WTC11 (cell line): ENCODE measurements around the gene RPS25. TPM values are rescaled to one million over a fixed set of nuclear protein-coding genes. Genes with fewer than 3 reads are reported as not detected.

Source experiments
- ATAC-seq: fragments of 200-7000 bp; cut with Tn5 transposase; 2 replicates; pipeline ENCODE4 v1.10.0; 2021; ENCODE audit warnings: mild to moderate bottlenecking, moderate library complexity
- CTCF ChIA-PET: fragments of 300-600 bp; sonication (Branson Sonifier 250); formaldehyde crosslinking; loops from one replicate; lab custom pipeline; 2021; ENCODE audit warnings: antibody characterized with exemption; lab: Charles Lee
- POLR2A ChIA-PET: fragments of 350-600 bp; sonication (Branson Sonifier 250); formaldehyde crosslinking; loops from one replicate; lab custom pipeline; 2021; ENCODE audit warnings: antibody characterized with exemption; lab: Charles Lee
- DNase-seq: peaks from one replicate; pipeline ENCODE4 v3.0.0; 2021; ENCODE audit warnings: low spot score
- H3K27ac Mint-ChIP-seq: 2 replicates; pipeline ENCODE4 v1.8.0; 2021; ENCODE audit warnings: mixed read lengths
- H3K27me3 Mint-ChIP-seq: 2 replicates; pipeline ENCODE4 v1.8.0; 2021; ENCODE audit warnings: low read depth, mild to moderate bottlenecking, moderate library complexity, mixed read lengths
- H3K36me3 Mint-ChIP-seq: 2 replicates; pipeline ENCODE4 v1.8.0; 2021; ENCODE audit warnings: mixed read lengths
- H3K4me1 Mint-ChIP-seq: 2 replicates; pipeline ENCODE4 v1.8.0; 2022; ENCODE audit warnings: mixed read lengths
- H3K4me3 Mint-ChIP-seq: 2 replicates; pipeline ENCODE4 v1.8.0; 2021; ENCODE audit warnings: mild to moderate bottlenecking, moderate library complexity, mixed read lengths
- H3K9me3 Mint-ChIP-seq: 2 replicates; pipeline ENCODE4 v1.8.0; 2021; ENCODE audit warnings: mixed read lengths
- CREB1 ChIP-seq: sonication (generic); formaldehyde crosslinking; IDR thresholded peaks from 2 replicates; pipeline ENCODE4 v1.8.0; 2023; ENCODE audit warnings: mild to moderate bottlenecking, missing genetic modification reagents
- CREM ChIP-seq: sonication (generic); formaldehyde crosslinking; IDR thresholded peaks from 2 replicates; pipeline ENCODE4 v1.8.1; 2022; ENCODE audit warnings: mild to moderate bottlenecking, missing genetic modification reagents, moderate library complexity
- ERG ChIP-seq: fragments of 250-450 bp; sonication (Bioruptor Pico); IDR thresholded peaks from 2 replicates; pipeline ENCODE4 v1.8.0; 2021; ENCODE audit warnings: mild to moderate bottlenecking
- FOXJ3 ChIP-seq: sonication (generic); formaldehyde crosslinking; IDR thresholded peaks from 2 replicates; pipeline ENCODE4 v1.9.0; 2021; ENCODE audit warnings: missing genetic modification reagents, mild to moderate bottlenecking, borderline replicate concordance
- GABPB1 ChIP-seq: sonication (generic); formaldehyde crosslinking; IDR thresholded peaks from 2 replicates; pipeline ENCODE4 v1.8.1; 2023; ENCODE audit warnings: mild to moderate bottlenecking, missing genetic modification reagents
- HMGA2 ChIP-seq: fragments of 250-450 bp; sonication (Bioruptor Pico); IDR thresholded peaks from 2 replicates; pipeline ENCODE4 v1.4.0; 2021; ENCODE audit warnings: mild to moderate bottlenecking, moderate library complexity
- IRF2 ChIP-seq: sonication (generic); formaldehyde crosslinking; IDR thresholded peaks from 2 replicates; pipeline ENCODE4 v1.8.0; 2022; ENCODE audit warnings: low read depth, missing genetic modification reagents, borderline replicate concordance
- JAZF1 ChIP-seq: fragments of 250-450 bp; sonication (Bioruptor Pico); IDR thresholded peaks from 2 replicates; pipeline ENCODE4 v1.9.0; 2021; ENCODE audit warnings: moderate library complexity, mild to moderate bottlenecking, inconsistent platforms
- KAT7 ChIP-seq: sonication (generic); formaldehyde crosslinking; IDR thresholded peaks from 2 replicates; pipeline ENCODE4 v1.8.1; 2023; ENCODE audit warnings: missing genetic modification reagents, mild to moderate bottlenecking, borderline replicate concordance
- MYBL2 ChIP-seq: sonication (generic); formaldehyde crosslinking; IDR thresholded peaks from 2 replicates; pipeline ENCODE4 v1.8.1; 2023; ENCODE audit warnings: mild to moderate bottlenecking, moderate library complexity, missing genetic modification reagents
- NR3C1 ChIP-seq: sonication (generic); formaldehyde crosslinking; conservative IDR thresholded peaks from 2 replicates; pipeline ENCODE4 v1.8.1; 2023; ENCODE audit warnings: low read depth, mild to moderate bottlenecking, missing genetic modification reagents
- RELA ChIP-seq: sonication (generic); formaldehyde crosslinking; IDR thresholded peaks from 2 replicates; pipeline ENCODE4 v1.8.1; 2022; ENCODE audit warnings: missing genetic modification reagents, mild to moderate bottlenecking, borderline replicate concordance
- ZMAT4 ChIP-seq: fragments of 250-450 bp; sonication (Bioruptor Pico); IDR thresholded peaks from 2 replicates; pipeline ENCODE4 v1.9.0; 2021; ENCODE audit warnings: mild to moderate bottlenecking
- ZNF396 ChIP-seq: fragments of 250-450 bp; sonication (Bioruptor Pico); IDR thresholded peaks from 2 replicates; pipeline ENCODE4 v1.8.0; 2021; ENCODE audit warnings: mild to moderate bottlenecking, moderate library complexity, borderline replicate concordance
- ZNF416 ChIP-seq: fragments of 250-450 bp; sonication (Bioruptor Pico); IDR thresholded peaks from 2 replicates; pipeline ENCODE4 v1.9.0; 2021; ENCODE audit warnings: mild to moderate bottlenecking, inconsistent platforms
- ZNF512 ChIP-seq: sonication (generic); formaldehyde crosslinking; IDR thresholded peaks from 2 replicates; pipeline ENCODE4 v1.8.1; 2022; ENCODE audit warnings: missing genetic modification reagents, borderline replicate concordance
- ZSCAN18 ChIP-seq: fragments of 250-450 bp; sonication (Bioruptor Pico); IDR thresholded peaks from 2 replicates; pipeline ENCODE4 v2.1.2; 2022; ENCODE audit warnings: mild to moderate bottlenecking, moderate library complexity
- total RNA-seq: library from RNA; stranded (reverse); gene quantifications from 3 replicates; pipeline ENCODE4 v1.2.3, GENCODE V29; 2021
- TF ChIP-seq, protein P1 (sequence below): sonication (generic); formaldehyde crosslinking; IDR thresholded peaks from 2 replicates; pipeline ENCODE4 v1.8.0; 2023; ENCODE audit warnings: missing genetic modification reagents
- TF ChIP-seq, protein P2 (sequence below): sonication (generic); formaldehyde crosslinking; IDR thresholded peaks from 2 replicates; pipeline ENCODE4 v1.8.1; 2023; ENCODE audit warnings: mild to moderate bottlenecking, missing genetic modification reagents
- TF ChIP-seq, protein P3 (sequence below): sonication (generic); formaldehyde crosslinking; IDR thresholded peaks from 2 replicates; pipeline ENCODE4 v1.8.1; 2022; ENCODE audit warnings: mild to moderate bottlenecking, moderate library complexity, missing genetic modification reagents
- TF ChIP-seq, protein P4 (sequence below): sonication (generic); formaldehyde crosslinking; IDR thresholded peaks from 2 replicates; pipeline ENCODE4 v1.8.0; 2022; ENCODE audit warnings: mild to moderate bottlenecking, missing genetic modification reagents

The RPS25 gene
- total RNA-seq, 1 experiment from 2014 or later, result 1,349 TPM

- TF ChIP-seq, protein P1, sequence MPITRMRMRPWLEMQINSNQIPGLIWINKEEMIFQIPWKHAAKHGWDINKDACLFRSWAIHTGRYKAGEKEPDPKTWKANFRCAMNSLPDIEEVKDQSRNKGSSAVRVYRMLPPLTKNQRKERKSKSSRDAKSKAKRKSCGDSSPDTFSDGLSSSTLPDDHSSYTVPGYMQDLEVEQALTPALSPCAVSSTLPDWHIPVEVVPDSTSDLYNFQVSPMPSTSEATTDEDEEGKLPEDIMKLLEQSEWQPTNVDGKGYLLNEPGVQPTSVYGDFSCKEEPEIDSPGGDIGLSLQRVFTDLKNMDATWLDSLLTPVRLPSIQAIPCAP, result no peak
- no peak for TF ChIP-seq ZNF396 (CRISPR knock-in tag)
Observed at GRCh38 chr11:119052163-119052814, 34.1 kb upstream of the RPS25 start (continued).

GRCh38 chr11:119051440-119052162 lies 33.5 kb upstream of the RPS25 start:
- CTCF ChIA-PET, result no interaction called here
- peaks cover 83% of the 10 kb centered on the region for H3K36me3 Mint-ChIP-seq
- no peak for ATAC-seq

DNA sequence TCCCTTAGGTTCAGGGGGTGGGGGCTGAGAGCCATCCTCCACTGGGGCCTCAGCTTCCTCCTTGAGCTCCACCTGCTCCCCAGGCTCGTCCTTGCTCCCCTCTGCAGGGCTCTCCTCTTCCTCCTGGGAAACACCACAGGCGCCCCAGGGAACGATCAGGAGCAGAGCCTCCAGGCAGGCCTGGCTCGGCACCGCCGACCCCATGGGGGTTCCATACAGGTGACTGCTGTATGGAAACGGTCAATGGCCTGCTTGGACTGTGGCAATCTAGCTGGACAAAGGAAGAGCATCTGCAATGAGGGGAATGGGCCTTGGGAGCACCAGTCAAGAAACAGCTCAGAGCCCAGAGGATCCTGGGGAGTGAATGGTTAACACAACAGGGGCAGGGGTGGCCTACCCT lies 30.9 kb upstream of the RPS25 start:
- ChIA-PET POLR2A (no interaction called here), CTCF (interaction anchor here (0.6 kb wide), 1 partner anchor 94 kb away, joined by 3 read pairs; no protein-coding TSS in a partner anchor)
- no peak for ATAC-seq
- Mint-ChIP-seq H3K27me3 (no peaks in the 10 kb centered on the region), H3K9me3 (no peaks in the 10 kb centered on the region), H3K36me3 (peaks cover 80% of the 10 kb centered on the region), H3K4me1 (peaks cover 7% of the 10 kb centered on the region), H3K27ac (no peak overlapping the region), H3K4me3 (no peak overlapping the region)
- no peak for DNase-seq
- TF ChIP-seq, protein P2, sequence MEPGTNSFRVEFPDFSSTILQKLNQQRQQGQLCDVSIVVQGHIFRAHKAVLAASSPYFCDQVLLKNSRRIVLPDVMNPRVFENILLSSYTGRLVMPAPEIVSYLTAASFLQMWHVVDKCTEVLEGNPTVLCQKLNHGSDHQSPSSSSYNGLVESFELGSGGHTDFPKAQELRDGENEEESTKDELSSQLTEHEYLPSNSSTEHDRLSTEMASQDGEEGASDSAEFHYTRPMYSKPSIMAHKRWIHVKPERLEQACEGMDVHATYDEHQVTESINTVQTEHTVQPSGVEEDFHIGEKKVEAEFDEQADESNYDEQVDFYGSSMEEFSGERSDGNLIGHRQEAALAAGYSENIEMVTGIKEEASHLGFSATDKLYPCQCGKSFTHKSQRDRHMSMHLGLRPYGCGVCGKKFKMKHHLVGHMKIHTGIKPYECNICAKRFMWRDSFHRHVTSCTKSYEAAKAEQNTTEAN (CRISPR knock-in tag), result no peak
- TF ChIP-seq IRF2 (CRISPR knock-in tag) (no peak), CREM (no peak), NR3C1 (no peak), RELA (CRISPR knock-in tag) (no peak), HMGA2 (CRISPR knock-in tag) (no peak), ZMAT4 (no peak), GABPB1 (CRISPR knock-in tag) (no peak), FOXJ3 (no peak)
- TF ChIP-seq, protein P3, sequence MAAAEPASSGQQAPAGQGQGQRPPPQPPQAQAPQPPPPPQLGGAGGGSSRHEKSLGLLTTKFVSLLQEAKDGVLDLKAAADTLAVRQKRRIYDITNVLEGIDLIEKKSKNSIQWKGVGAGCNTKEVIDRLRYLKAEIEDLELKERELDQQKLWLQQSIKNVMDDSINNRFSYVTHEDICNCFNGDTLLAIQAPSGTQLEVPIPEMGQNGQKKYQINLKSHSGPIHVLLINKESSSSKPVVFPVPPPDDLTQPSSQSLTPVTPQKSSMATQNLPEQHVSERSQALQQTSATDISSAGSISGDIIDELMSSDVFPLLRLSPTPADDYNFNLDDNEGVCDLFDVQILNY (CRISPR knock-in tag), result no peak

More at GRCh38 chr11:119051440-119052162, 33.5 kb upstream of the RPS25 start:
- Mint-ChIP-seq H3K4me1 (peaks cover 9% of the 10 kb centered on the region), H3K9me3 (no peaks in the 10 kb centered on the region), H3K27me3 (no peaks in the 10 kb centered on the region), H3K27ac (no peak overlapping the region), H3K4me3 (no peak overlapping the region)
- POLR2A ChIA-PET, result interaction anchor here (1.1 kb wide), 1 partner anchor 48 kb away, joined by 3 read pairs; no protein-coding TSS in a partner anchor
- no peak for DNase-seq
- TF ChIP-seq ZNF512 (CRISPR knock-in tag) (no peak), ZSCAN18 (CRISPR knock-in tag) (no peak), MYBL2 (no peak), JAZF1 (CRISPR knock-in tag) (no peak), CREB1 (no peak), KAT7 (CRISPR knock-in tag) (no peak), ERG (CRISPR knock-in tag) (no peak), ZNF416 (no peak), IRF2 (CRISPR knock-in tag) (no peak)
- TF ChIP-seq, protein P4, sequence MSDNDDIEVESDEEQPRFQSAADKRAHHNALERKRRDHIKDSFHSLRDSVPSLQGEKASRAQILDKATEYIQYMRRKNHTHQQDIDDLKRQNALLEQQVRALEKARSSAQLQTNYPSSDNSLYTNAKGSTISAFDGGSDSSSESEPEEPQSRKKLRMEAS (CRISPR knock-in tag), result no peak
